ENCODE results near the gene NFIB.

Gene NFIB

GRCh38 chr9:14147738-14148137, 166.2 kb downstream of the NFIB start:
- no peak for DNase-seq (ENCODE audit: low read depth)

GRCh38 chr9:14146201-14146874, 167.6 kb downstream of the NFIB start:
- DNase-seq (ENCODE audit: low read depth) = no peak

GRCh38 chr9:14144215-14144614, 169.7 kb downstream of the NFIB start:
- DNase-seq (ENCODE audit: low read depth) = no peak

GRCh38 chr9:14141699-14142098, 172.2 kb downstream of the NFIB start:
- DNase-seq (ENCODE audit: low read depth) = no peak

- no peak for DNase-seq (ENCODE audit: low read depth)
These were observed 173.7 kb downstream of the NFIB start for GRCh38 chr9:14140096-14140697.

GRCh38 chr9:14139287-14139686, 174.7 kb downstream of the NFIB start:
- no peak for DNase-seq (ENCODE audit: low read depth)

DNA sequence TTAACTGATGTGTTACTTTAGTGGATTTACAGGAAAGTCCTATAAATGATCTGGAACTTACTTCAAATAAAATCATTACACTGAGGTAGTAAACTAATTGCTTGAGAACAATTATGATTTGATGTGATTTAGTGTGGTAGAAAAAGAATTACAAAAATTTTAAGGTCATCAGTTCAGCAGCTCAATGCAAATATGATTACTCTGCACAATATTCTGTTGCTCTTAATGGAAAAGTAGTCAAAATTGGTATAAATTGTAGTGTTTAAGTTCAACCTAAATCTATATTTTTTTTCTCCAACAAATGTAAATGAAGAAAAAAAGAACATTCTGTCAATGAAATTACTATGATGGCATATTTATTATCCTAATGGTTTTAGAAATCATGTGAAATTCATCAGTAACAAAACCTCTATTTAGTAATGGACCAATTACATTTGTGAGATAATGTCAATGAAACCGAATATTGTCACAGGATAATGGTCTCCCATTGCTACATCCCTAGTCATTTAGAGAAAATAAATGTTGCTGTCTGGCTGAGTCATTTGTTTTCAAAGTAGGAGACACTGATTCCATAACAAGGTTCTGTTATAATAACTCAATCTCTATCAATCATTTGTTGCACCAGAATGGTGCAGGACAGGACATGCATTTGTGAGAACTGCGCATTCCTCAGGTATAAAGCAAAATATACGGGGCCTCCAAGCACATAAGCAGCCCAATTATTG, 177.1 kb downstream of the NFIB start:
- DNase-seq (ENCODE audit: low read depth) = no peak

DNA sequence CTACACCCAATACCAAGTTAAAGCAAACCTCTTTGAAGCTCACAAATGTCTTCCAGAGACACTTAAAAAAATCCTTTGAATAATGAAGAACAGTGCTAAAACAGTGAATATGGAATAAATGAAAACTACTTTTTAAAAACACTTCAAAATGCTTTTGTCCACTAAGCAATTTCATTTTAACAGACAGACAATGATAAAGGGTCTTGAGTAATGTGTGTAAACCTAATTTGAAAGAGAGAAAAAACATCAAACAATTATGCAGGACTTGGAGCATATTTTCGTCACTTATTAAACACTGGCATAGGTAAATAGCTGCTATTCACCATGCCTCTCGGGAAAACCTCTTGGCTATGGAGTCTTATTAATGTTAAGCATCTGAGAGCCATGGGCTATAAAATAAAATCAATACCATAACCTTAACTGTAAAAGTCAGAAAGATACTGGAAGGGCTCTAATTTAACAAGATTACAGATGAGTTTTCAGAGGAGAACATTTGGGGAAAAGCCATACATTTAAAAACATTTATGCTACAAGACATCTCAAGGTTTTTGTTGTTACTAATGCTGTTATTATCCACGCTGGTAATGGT, 177.8 kb downstream of the NFIB start:
- no peak for DNase-seq (ENCODE audit: low read depth)

DNA sequence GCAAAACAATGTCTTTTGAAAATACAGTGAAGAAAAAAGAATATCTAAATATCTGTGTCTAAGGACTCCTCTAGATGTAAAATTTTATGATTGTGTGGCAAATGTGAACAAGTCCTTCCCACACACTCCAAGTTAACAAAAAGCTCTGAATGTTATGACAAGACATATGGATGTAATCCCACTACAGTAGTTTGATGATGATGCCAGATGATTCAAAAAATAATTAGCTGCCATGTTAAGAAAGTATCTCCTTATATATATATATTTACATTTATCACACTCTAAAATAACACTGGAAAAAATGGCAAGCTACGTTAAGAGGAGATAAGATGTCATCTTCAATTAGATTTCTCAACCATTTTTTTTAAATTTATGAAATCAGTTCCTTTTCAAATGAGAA, 178.5 kb downstream of the NFIB start:
- DNase-seq (ENCODE audit: low read depth) = no peak

GRCh38 chr9:14133394-14133793, 180.5 kb downstream of the NFIB start:
- no peak for DNase-seq (ENCODE audit: low read depth)

GRCh38 chr9:14132775-14133174, 181.2 kb downstream of the NFIB start:
- DNase-seq (ENCODE audit: low read depth) = no peak

DNA sequence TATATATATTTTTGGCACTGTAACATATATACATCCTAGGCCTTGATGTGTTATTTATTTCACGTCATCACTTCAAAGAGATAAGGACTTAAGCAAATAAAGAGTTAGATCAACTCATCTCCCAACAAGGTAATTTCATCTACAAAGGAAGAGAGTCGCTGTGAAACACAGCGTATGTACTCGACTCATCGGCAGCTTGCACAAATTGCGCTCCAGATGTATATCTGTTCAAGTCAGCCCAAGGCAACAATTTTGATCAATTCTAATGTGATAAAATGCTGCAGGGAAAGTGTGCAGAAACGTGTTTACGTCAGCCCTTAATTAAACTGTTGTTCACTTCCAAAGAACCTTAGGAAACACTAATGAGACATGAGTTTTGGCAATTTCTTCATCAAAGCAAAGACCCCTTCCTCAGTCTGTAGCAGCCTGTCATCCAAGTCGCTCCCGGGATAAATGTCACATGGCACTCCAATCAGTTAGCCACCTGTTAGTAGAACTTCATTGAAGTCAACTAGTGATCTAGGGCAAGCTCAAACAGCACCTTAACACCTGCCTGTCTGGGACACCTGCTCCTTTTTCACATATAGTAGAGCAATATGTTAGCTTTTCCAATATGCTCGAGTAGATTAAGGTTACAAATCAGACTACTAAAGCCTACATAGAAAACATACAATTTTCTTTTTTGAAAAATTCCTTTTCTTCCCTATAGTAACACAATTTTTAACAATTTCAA, 182.4 kb downstream of the NFIB start:
- no peak for DNase-seq (ENCODE audit: low read depth)

- DNase-seq (ENCODE audit: low read depth) = no peak
These were observed 186.3 kb downstream of the NFIB start for GRCh38 chr9:14127656-14128055.

GRCh38 chr9:14119694-14120514, 194.0 kb downstream of the NFIB start:
- no peak for DNase-seq (ENCODE audit: low read depth)

DNA sequence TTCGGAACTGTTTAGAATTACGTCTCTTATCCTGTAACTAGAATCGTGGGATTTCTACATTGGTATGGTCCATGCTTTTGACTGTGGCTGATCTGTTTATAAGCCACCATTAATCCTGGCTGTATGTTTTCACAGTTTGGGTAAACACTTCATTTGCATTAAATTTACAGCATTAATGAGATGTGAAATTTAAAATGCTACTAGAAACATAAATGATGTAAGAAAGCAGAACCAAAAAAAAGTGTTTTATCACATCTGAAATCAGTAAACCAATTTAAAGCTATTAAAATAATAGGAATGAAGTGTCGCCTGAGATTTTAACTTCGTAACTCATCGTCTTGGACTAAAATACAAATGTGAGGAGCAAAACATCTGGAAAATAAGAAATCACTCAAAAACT, 201.7 kb downstream of the NFIB start:
- no peak for DNase-seq (ENCODE audit: low read depth)

DNA sequence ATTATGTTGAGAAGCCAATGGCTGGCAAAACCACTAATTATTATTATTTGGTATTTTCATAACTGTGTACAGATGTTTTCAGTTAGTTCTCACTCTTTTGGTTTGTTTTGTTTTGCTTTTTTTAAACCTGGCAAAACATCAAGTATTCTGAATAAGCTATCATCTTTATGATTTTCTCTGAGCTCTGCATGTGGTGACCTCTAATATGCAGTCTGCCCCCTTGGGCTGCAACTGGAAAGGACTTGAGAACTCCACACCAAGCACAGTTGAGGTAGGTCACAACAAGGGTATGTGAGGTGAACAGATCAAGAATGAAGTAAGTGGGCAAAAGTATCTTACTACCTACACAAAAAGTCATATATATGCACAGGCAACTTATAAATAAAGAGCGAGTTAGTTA, 202.2 kb downstream of the NFIB start:
- no peak for DNase-seq (ENCODE audit: low read depth)

DNA sequence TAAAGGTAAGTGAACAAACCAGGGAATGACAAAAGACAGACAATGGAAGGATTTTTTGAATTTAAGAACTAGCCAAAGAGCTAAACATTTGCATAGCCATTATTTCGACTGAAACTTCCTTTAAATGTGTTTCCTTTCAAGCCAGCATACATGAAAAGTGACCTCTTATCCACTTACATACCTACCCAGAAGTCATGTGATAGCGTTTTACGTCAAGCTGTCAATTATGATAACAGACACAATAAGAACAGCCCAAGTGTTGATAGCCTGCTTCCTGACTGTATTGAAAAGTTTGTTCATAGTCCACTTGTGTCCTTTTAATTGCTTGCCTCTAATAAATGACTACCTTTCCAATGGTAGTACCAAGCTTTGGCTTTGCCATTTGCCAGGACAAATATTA, 206.0 kb downstream of the NFIB start:
- no peak for DNase-seq (ENCODE audit: low read depth)

GRCh38 chr9:14107495-14107894, 206.4 kb downstream of the NFIB start:
- no peak for DNase-seq (ENCODE audit: low read depth)

DNA sequence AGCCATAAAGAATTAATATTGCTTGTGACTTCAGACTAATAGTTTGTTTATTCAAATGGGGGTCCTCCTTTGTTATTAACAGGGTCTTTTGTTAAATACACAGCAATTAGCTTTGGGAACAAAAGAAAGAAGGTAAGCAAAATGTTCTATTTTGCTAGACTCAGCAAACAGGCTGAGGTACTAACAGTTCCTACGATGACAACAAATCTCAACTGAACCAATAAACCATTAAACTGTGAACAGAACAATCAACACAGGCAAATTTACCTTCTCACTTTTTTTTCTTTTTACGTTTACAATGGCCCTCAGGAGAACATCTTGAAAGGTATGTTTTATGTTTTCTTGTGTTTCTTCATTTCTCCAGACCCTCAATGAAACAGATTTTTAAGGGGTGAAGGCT, 207.2 kb downstream of the NFIB start:
- DNase-seq (ENCODE audit: low read depth) = no peak

GRCh38 chr9:14104496-14104895, 209.4 kb downstream of the NFIB start:
- no peak for DNase-seq (ENCODE audit: low read depth)

- DNase-seq (ENCODE audit: low read depth) = no peak
These were observed 210.8 kb downstream of the NFIB start for GRCh38 chr9:14103115-14103514.

- no peak for DNase-seq (ENCODE audit: low read depth)
These were observed 214.2 kb downstream of the NFIB start for GRCh38 chr9:14099737-14100136.
